HEK293 (cell line): ENCODE data around the gene PPP4R4.

Source experiments
- CTCF ChIA-PET: fragments of 350-600 bp; formaldehyde crosslinking; extraction: SDS; loops from one replicate; lab custom pipeline; 2021; ENCODE audit warnings: antibody characterized with exemption; lab: Yijun Ruan, JAX
- POLR2A ChIA-PET: fragments of 300-600 bp; formaldehyde crosslinking; extraction: SDS; loops from one replicate; lab custom pipeline; 2020; ENCODE audit warnings: antibody characterized with exemption, inconsistent platforms; lab: Yijun Ruan, JAX
- H3K27ac ChIP-seq: fragments of 200-500 bp; sonication (Bioruptor generic); 2 replicates; pipeline ENCODE4 v1.5.1; 2014; ENCODE audit warnings: low read depth, low read length, control low read depth, inconsistent platforms; ENCODE audit errors: extremely low read depth
- H3K36me3 ChIP-seq, 2 experiments: fragments of 200-500 bp in 1 of 2; sonication (Bioruptor generic) in 1 of 2; 1 replicate in 1 of 2; 2 replicates in 1 of 2; pipeline ENCODE4 v1.5.1; 2014 to 2017; ENCODE audit warnings: inconsistent platforms in 2 of 2, low read length in 2 of 2; ENCODE audit not compliant: control insufficient read depth in 2 of 2, insufficient read depth in 1 of 2
- H3K4me1 ChIP-seq: fragments of 200-500 bp; sonication (Bioruptor generic); 2 replicates; pipeline ENCODE4 v1.5.1; 2014; ENCODE audit warnings: mild to moderate bottlenecking, low read length, inconsistent platforms; ENCODE audit not compliant: control insufficient read depth, insufficient read depth
- H3K4me3 ChIP-seq: 2 replicates; pipeline ENCODE4 v1.5.1; 2011; ENCODE audit warnings: low read depth, mild to moderate bottlenecking, control low read depth, low read length, moderate library complexity
- H3K9me3 ChIP-seq: fragments of 200-500 bp; sonication (Bioruptor generic); 2 replicates; pipeline ENCODE4 v1.5.1; 2014; ENCODE audit warnings: low read depth, low read length, inconsistent platforms; ENCODE audit not compliant: control insufficient read depth, insufficient read depth
- ATF2 ChIP-seq: fragments of 450-650 bp; formaldehyde crosslinking; IDR thresholded peaks from 2 replicates; pipeline ENCODE4 v1.5.1; 2016; ENCODE audit warnings: missing biosample characterization, missing genetic modification characterization, low read depth
- BCL6B ChIP-seq: fragments of 450-650 bp; formaldehyde crosslinking; IDR thresholded peaks from 2 replicates; pipeline ENCODE4 v1.5.1; 2017; ENCODE audit warnings: missing biosample characterization, missing genetic modification characterization
- PRDM1 ChIP-seq: fragments of 450-650 bp; formaldehyde crosslinking; IDR thresholded peaks from 2 replicates; pipeline ENCODE4; 2016; ENCODE audit warnings: missing biosample characterization, missing genetic modification characterization
- REST ChIP-seq: fragments of 450-650 bp; formaldehyde crosslinking; IDR thresholded peaks from 2 replicates; pipeline ENCODE4 v1.5.1; 2016; ENCODE audit warnings: missing biosample characterization, missing genetic modification characterization
- SP7 ChIP-seq: fragments of 450-650 bp; formaldehyde crosslinking; IDR thresholded peaks from 2 replicates; pipeline ENCODE4 v1.5.1; 2016; ENCODE audit warnings: missing biosample characterization, missing genetic modification characterization
- YY2 ChIP-seq: fragments of 450-650 bp; formaldehyde crosslinking; IDR thresholded peaks from 2 replicates; pipeline ENCODE4 v1.5.1; 2016; ENCODE audit warnings: missing biosample characterization, missing genetic modification characterization
- ZBTB11 ChIP-seq: fragments of 450-650 bp; formaldehyde crosslinking; conservative IDR thresholded peaks from 2 replicates; pipeline ENCODE4 v1.5.1; 2016; ENCODE audit warnings: low read depth, missing biosample characterization, missing genetic modification characterization
- ZNF132 ChIP-seq: fragments of 450-650 bp; formaldehyde crosslinking; IDR thresholded peaks from 2 replicates; pipeline ENCODE4 v1.5.1; 2017; ENCODE audit warnings: missing biosample characterization, missing genetic modification characterization, borderline replicate concordance
- ZNF148 ChIP-seq: fragments of 450-650 bp; formaldehyde crosslinking; IDR thresholded peaks from 2 replicates; pipeline ENCODE4 v1.5.0; 2017; ENCODE audit warnings: missing biosample characterization, missing genetic modification characterization, borderline replicate concordance
- ZNF174 ChIP-seq: fragments of 450-650 bp; formaldehyde crosslinking; IDR thresholded peaks from 2 replicates; pipeline ENCODE4 v1.5.0; 2017; ENCODE audit warnings: missing biosample characterization, mild to moderate bottlenecking, missing genetic modification characterization
- ZNF19 ChIP-seq: fragments of 450-650 bp; formaldehyde crosslinking; IDR thresholded peaks from 2 replicates; pipeline ENCODE4; 2016; ENCODE audit warnings: missing biosample characterization, missing genetic modification characterization, low read depth
- ZNF280C ChIP-seq: fragments of 450-650 bp; formaldehyde crosslinking; IDR thresholded peaks from 2 replicates; pipeline ENCODE4 v1.5.1; 2016; ENCODE audit warnings: missing biosample characterization, missing genetic modification characterization
- ZNF404 ChIP-seq: fragments of 450-650 bp; formaldehyde crosslinking; IDR thresholded peaks from 2 replicates; pipeline ENCODE4 v1.5.1; 2017; ENCODE audit warnings: missing biosample characterization, missing genetic modification characterization
- ZNF449 ChIP-seq: fragments of 450-650 bp; formaldehyde crosslinking; IDR thresholded peaks from 2 replicates; pipeline ENCODE4 v1.5.1; 2017; ENCODE audit warnings: missing biosample characterization, mild to moderate bottlenecking, missing genetic modification characterization, moderate library complexity
- ZNF76 ChIP-seq: fragments of 450-650 bp; formaldehyde crosslinking; IDR thresholded peaks from 2 replicates; pipeline ENCODE4; 2016; ENCODE audit warnings: low read depth, missing biosample characterization, missing genetic modification characterization, borderline replicate concordance
- ZNF791 ChIP-seq: fragments of 450-650 bp; formaldehyde crosslinking; IDR thresholded peaks from 2 replicates; pipeline ENCODE4 v1.5.1; 2016; ENCODE audit warnings: missing biosample characterization, missing genetic modification characterization

PPP4R4 gene

GRCh38 chr14:94292872-94293577 is 118.9 kb downstream of the PPP4R4 start, which contains the start of gene SERPINA10:
Gene SERPINA10 (minus strand): TSS chr14:94293268. CDS start chr14:94290593, 2,675 bp downstream.
- Histone ChIP-seq H3K4me3 (no peak within 1 kb of the TSS), H3K36me3 (no peaks in the 10 kb centered on the region), H3K27ac (no peak within 1 kb of the TSS), H3K4me1 (no peaks in the 10 kb centered on the region), H3K9me3 (no peaks in the 10 kb centered on the region)
- TF ChIP-seq ZNF174, result no peak
- TF ChIP-seq REST (tag by site-specific recombination), result peak; percentile 81
- CTCF ChIA-PET, result interaction anchor here (0.6 kb wide), 1 partner anchor 98 kb away, joined by 4 read pairs; no protein-coding TSS in a partner anchor
- POLR2A ChIA-PET, result no interaction called here

GRCh38 chr14:94293578-94293924 is 119.4 kb downstream of the PPP4R4 start:
- no peak overlapping the region for H3K27ac ChIP-seq
- H3K9me3 ChIP-seq, result no peaks in the 10 kb centered on the region
- H3K4me3 ChIP-seq, result no peak overlapping the region
- H3K4me1 ChIP-seq, result no peaks in the 10 kb centered on the region
- ChIA-PET CTCF (interaction anchor here (0.6 kb wide), 1 partner anchor 98 kb away, joined by 4 read pairs; no protein-coding TSS in a partner anchor), POLR2A (no interaction called here)
- H3K36me3 ChIP-seq, result no peaks in the 10 kb centered on the region
- TF ChIP-seq ZBTB11, result no peak
- no peak for TF ChIP-seq YY2
- TF ChIP-seq SP7 (tag by site-specific recombination), result no peak
- TF ChIP-seq ZNF791 (tag by site-specific recombination), result no peak
- TF ChIP-seq ZNF76 (tag by site-specific recombination), result no peak
- no peak for TF ChIP-seq ZNF449 (tag by site-specific recombination)
- no peak for TF ChIP-seq PRDM1
- no peak for TF ChIP-seq ZNF148
- no peak for TF ChIP-seq ZNF280C (tag by site-specific recombination)
- no peak for TF ChIP-seq ZNF132
- TF ChIP-seq ATF2 (tag by site-specific recombination), result no peak
- TF ChIP-seq ZNF19 (tag by site-specific recombination), result no peak
- TF ChIP-seq ZNF404 (tag by site-specific recombination), result no peak
- TF ChIP-seq BCL6B (tag by site-specific recombination), result no peak
